GM19395 (cell line): ENCODE measurements around the gene FOXK2.
"Not testable (repeated sequence)": the region's sequence is repeated elsewhere in the genome, so short reads cannot be mapped to it uniquely, and the experiment has no call there.

ENCODE experiments used
- ATAC-seq: cut with Tn5 transposase; IDR thresholded peaks from one replicate; pipeline ENCODE4 v1.9.1; 2021; ENCODE audit warnings: mild to moderate bottlenecking, moderate library complexity; ENCODE audit not compliant: unreplicated experiment

The FOXK2 gene

DNA sequence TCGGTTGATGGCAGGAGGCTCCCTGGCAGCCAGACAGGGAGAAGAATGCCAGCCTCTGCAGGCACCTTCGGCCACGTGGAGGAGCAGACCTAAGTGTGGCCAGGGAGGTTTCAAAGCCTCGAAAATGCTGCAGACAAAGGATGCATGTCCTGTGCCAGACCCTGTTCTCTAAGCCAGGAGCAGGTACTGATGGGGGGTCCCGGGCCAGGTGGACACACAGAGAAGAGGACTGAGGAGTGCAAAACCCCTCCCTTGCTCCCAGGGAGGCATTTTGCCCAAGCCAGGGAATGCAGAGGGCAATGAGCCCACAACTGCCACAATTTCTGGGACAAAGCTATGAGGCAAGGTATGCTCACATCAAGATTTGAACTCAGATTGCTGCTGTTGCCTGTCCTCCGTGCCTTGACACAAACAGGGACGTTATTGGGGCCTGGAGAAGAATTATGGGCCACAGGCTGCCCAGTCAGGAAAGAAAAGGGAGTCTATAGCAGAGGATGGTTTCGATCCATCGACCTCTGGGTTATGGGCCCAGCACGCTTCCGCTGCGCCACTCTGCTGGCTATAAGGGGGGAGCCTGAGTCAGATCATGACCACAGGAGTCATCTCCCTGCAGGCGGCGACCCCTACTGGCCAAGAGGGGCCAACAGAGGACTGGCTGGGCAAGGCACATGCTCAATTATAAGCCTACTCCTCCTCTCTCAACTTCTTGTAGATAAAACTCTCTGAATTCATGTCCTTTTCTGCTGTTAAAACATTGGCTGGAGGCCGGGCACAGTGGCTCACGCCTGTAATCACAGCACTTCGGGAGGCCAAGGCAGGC lies 25.1 kb upstream of the FOXK2 start:
- peak; percentile 63 for ATAC-seq

DNA sequence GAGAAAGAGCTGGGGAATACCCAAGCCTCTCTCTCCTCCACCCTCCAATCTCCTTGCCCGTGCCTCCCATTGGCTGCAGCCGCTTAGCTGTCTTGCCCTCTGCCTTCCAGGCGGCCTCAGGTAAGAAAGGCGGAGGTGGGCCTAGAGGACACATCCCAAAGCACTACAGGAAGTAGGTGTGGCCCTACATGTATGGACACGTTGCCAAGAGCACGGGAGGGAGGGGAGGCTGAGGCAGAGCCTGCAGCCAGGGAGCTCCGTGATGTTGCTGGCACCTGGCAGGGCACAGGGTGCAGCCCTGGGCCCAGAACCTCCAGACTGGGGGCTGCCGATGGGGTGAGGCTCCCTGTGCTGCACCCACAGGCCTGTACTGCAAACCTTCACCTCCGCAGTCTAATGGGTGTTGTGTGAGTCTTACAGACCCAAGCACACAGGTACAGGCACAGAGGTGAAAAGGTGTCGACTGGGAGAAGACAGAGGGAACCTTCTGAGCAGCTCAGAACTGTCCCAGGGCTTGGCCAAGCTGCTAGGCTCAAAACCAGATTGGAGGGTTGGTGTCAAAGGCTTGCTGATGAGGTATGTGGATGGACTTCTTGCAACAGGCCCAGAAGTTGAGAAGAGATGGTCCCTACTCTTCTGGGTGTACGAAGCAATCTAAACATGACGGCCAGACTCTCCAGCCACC lies 23.5 kb upstream of the FOXK2 start:
- no peak for ATAC-seq

- peak; percentile 58 for ATAC-seq
These were observed 22.8 kb upstream of the FOXK2 start for GRCh38 chr17:82496529-82497434.

DNA sequence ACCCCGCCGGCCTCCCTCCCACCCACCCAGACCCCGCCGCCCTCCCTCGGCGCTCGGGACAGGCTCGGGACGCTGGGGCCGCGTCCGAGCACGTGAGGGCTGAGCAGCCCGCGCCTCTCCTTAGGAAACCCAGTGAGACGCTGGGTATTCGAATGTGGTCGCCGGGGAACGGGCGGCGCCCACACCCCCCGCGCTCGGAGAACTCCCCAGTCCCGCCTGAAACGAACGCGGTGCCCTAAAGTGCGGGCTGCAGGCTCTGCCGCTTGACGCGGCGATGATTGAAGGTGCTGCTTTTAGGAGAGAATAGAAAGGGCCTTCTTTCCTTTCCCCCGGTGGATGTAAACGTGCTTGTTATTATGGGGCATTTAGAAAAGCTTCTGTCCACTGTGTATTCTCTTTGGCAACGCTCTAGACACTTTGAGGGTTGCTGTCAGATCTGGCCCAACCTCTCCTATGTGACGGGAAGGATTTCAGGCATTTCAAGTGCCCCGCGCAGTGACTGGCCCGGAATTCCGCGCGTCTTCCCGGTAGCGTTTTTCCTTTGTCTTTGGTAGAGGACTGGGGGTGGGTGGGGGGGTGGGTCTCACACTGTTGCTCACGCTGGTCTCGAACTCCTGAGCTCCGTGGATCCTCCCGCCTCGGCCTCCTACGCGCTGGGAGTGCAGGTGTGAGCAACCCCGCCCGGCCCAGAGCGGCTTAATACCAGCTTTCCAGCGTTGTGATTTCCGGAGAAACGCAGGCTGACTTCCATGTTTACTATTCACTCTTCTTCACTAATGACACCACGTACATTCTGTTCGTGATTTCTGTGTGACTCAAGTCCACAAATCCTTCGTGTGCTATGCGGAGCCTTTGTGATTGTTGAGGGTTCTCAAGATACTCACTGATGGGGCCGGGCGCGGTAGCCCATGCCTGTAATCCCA lies 21.8 kb upstream of the FOXK2 start:
- ATAC-seq: peak; percentile 6

DNA sequence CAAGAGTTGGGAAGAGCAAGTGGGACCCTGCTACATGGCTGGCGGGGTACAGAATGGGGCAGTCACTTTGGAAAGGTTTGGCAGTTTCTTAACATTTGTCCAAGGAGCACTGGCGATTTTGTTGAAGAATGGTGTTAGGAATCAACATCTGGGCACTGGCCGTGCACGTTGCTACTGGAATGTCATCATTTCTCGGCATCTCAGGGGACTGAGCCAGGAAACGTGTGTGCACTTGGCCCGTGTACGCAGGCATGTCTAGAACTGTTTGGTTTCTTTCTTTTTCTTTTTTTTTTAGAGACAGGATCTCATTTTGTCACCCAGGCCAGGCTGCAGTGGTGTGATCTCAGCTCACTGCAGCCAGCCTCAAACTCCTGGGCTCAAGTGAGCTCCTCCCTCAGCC lies 17.3 kb upstream of the FOXK2 start:
- no peak for ATAC-seq

- ATAC-seq: no peak
These were observed 16.3 kb upstream of the FOXK2 start for GRCh38 chr17:82503094-82503727.

GRCh38 chr17:82503728-82504308 lies 15.7 kb upstream of the FOXK2 start:
- no peak for ATAC-seq

- ATAC-seq: no peak
These were observed 14.2 kb upstream of the FOXK2 start for GRCh38 chr17:82505296-82505695.

- ATAC-seq: peak; percentile 94
These were observed 13.1 kb upstream of the FOXK2 start for GRCh38 chr17:82506402-82506801.

DNA sequence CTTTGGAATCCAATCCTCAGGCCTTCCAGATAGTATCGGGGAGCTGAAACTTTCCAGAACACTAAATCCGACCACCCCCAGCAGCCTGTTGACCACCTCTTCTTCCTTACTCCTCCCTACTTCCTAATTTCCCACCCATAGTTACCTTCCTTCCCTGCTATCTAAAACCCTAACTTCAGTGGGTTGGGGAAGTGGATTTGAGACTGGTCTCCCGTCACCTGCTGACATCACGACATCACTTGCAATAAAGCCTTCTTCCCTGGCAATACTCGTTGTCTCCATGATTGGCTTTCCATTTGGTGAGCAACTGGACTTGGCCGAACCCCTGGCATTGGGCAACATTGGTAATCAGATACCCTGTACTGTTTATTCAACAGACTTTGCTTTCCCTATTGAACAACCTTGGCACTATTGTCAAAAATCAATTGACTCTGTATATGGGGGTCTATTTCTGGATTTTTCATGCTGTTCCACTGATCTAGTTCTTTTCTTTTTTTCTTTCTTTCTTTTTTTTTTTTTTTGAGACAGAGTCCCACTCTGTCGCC lies 11.8 kb upstream of the FOXK2 start:
- no peak for ATAC-seq

GRCh38 chr17:82511642-82512041 lies 7.9 kb upstream of the FOXK2 start:
- ATAC-seq: not testable (repeated sequence)

- ATAC-seq: not testable (repeated sequence)
These were observed 5.7 kb upstream of the FOXK2 start for GRCh38 chr17:82513864-82514263.

DNA sequence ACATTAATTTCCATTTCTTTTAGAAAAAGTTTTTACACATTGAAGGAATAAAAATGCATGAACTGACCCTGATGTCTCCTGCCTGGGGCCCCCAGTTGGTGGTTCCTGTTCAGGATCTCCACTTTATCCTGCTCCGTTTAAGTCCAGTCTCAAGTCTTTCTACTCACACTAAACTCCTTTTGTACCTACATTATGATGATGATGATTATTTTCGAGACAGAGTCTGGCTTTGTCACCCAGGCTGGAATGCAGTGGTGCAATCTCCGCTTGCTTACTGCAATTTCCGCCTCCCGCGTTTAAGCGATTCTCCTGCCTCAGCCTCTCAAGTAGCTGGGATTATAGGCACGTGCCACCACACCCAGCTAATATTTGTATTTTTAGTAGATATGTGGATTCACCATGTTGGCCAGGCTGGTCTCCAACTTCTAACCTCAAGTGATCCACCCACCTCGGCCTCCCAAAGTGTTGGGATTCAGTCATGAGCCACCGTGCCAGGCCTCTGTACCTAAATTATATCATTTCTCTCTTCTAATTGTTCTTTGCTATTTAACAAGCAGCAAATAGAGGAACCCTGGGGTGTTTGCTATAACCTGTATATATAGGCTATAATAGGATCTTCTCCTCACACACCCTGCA lies 2.2 kb upstream of the FOXK2 start:
- no peak for ATAC-seq

DNA sequence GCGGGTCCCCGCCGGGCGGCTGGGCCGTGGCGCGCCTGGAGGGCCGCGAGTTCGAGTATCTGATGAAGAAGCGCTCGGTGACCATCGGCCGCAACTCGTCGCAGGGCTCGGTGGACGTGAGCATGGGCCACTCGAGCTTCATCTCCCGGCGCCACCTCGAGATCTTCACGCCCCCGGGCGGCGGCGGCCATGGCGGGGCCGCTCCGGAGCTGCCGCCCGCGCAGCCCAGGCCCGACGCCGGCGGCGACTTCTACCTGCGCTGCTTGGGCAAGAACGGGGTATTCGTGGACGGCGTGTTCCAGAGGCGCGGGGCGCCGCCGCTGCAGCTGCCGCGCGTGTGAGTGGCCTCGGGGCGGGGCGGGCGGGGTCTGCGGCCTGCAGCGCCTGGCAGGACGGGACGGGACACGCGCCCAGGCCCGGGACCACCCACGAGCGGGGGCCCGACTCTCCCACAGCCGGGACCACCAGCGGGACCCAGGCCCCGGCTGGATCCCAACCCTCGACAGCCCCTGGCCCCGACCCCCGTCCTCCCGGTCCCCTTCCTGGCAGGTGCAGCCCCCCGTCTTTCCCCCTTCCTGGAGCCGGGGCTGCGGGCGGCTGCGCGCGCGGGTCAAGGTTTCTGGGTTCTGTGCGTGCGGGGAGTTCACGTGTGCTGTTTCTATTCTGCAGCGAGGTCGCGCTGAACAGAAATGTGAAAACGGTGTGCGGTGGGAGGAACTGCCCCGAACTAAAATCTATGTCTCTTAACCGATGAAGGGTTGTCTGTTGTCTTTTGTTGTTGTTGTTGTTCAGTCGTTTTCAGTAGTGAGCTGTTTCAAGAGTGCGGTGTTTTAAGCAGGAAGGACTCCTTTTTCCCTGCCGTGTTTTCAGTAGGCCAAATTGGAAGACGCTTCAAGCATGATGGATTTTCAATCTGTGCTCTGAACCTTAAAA lies 705 bp downstream of the FOXK2 start:
- ATAC-seq: no peak

GRCh38 chr17:82524540-82524939 lies 5.0 kb downstream of the FOXK2 start:
- ATAC-seq: no peak

- no peak for ATAC-seq
These were observed 6.2 kb downstream of the FOXK2 start for GRCh38 chr17:82525712-82526111.

DNA sequence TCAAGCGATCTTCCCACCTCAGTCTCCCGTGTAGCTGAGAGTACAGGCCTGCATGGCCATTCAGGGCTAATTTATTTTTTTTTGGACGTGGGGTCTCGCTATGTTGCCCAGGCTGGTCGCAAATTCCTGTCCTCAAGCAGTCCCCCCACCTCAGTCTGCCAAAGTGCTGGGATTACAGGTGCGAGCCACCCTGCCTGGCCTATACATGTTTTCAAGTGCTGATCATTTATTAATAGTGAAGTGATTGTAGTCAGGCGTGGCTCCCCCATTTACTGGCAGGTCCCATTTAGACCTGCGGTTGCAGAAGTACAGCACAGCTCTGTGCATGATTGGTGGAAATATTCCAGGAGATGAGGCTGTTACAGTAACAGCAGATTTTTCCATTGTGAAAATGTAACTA lies 8.4 kb downstream of the FOXK2 start:
- ATAC-seq: no peak
